Ovary (tissue), 9 donors: ENCODE measurements around the gene LSP1. TPM values are rescaled to one million over a fixed set of nuclear protein-coding genes. Genes with fewer than 3 reads are reported as not detected.

Experiments
- DNase-seq, 5 donors: peaks; one replicate each; pipeline ENCODE4 v3.0.0-alpha.2; 2019 to 2020
- H3K27ac ChIP-seq, 2 donors: fragments of 200-600 bp; one replicate each; pipeline versions ENCODE4 v1.5.1 to v1.8.0; 2019 to 2022
- H3K27me3 ChIP-seq: fragments of 200-600 bp; one replicate; pipeline ENCODE4 v1.8.0; 2022
- H3K36me3 ChIP-seq: fragments of 200-600 bp; sonication (generic); one replicate; pipeline ENCODE4 v1.5.1; 2019
- H3K4me1 ChIP-seq: one replicate; pipeline ENCODE4 v1.8.1; 2013; ENCODE audit warnings: mild to moderate bottlenecking, moderate library complexity; ENCODE audit not compliant: insufficient read depth
- H3K4me3 ChIP-seq: fragments of 200-600 bp; sonication (generic); one replicate; pipeline ENCODE4 v1.5.1; 2017
- H3K9me3 ChIP-seq, 2 donors: fragments of 200-600 bp in 1 of 2; sonication (generic) in 1 of 2; one replicate each; pipeline versions ENCODE4 v1.5.1 to v1.8.1; 2013 to 2019; ENCODE audit warnings: mild to moderate bottlenecking in 1 of 2, moderate library complexity in 1 of 2
- CTCF ChIP-seq, 3 donors: fragments of 450-650 bp in 2 of 3; fragments of 200-600 bp in 1 of 3; IDR thresholded peaks; one replicate each; pipeline versions ENCODE4 v1.5.1 to v1.8.0; 2016 to 2022; ENCODE audit warnings: antibody characterized with exemption in 3 of 3, mild to moderate bottlenecking in 1 of 3
- EP300 ChIP-seq: sonication (generic); formaldehyde crosslinking; IDR thresholded peaks from one replicate; pipeline ENCODE4 v1.6.1; 2017; ENCODE audit warnings: antibody characterized with exemption
- POLR2A ChIP-seq: fragments of 450-650 bp; IDR thresholded peaks from one replicate; pipeline ENCODE4 v1.6.1; 2017; ENCODE audit warnings: antibody characterized with exemption, mild to moderate bottlenecking, moderate library complexity
- WGBS, 3 donors: extraction: QIAGEN DNeasy Blood & Tissue Kit in 1 of 3; methylation state at CpG; one replicate each; pipeline versions ENCODE4 v1.1.5 to v1.1.7; 2013 to 2017; 5-methylcytosine and 5-hydroxymethylcytosine counted together
- intact Hi-C, 4 donors: fragments of 100-400 bp; cut with DNase I; formaldehyde crosslinking; loops; one replicate each; pipeline versions ENCODE4 v1.11.0 to v1.15.1; 2022 to 2023
- polyA plus RNA-seq, 2 donors: library from polyadenylated mRNA; stranded (reverse); fragments of 200-250 nt in 1 of 2; fragments of 350-450 nt in 1 of 2; fragmentation: Illumina TruSeq in 1 of 2; extraction: RNeasy Lipid Tissue Mini Kit (QIAGEN cat#74804) in 1 of 2; gene quantifications; one replicate each; pipeline ENCODE4 v1.2.3, GENCODE V29; 2013 to 2014
- total RNA-seq, 7 donors: library from RNA; depleted of rRNA in 2 of 7; stranded (reverse); fragments of >200 nt in 2 of 7; fragmentation: NEBNext Ultra II Directional in 3 of 7; extraction: Animal tissue kit (Norgen Biotek cat#: 25700) in 3 of 7; gene quantifications; one replicate each; pipeline versions ENCODE4 v1.1.0 to v1.2.4, GENCODE V29; 2016 to 2023
- donor health status: DM: no; HTN: no; CAD: no; lungs with moderate emphysema.
- donor health status: DM: no; HTN: no; CAD: no.
- donor health status: Bipolar disorder and iron deficiency.
- donor health status: DM: yes; HTN: yes; CAD: no.
- donor health status: DM: no; HTN: no; CAD: no.
- donor health status: DM: yes; HTN: yes; CAD: no.

LSP1 gene
- total and polyA plus RNA-seq, 9 donors: 3.5 to 22.0 (median 9.0) TPM

GRCh38 chr11:1921574-1922141 lies 68.8 kb downstream of the LSP1 start:
- Histone ChIP-seq H3K27me3 (no peaks in the 10 kb centered on the region), H3K4me1 (peaks cover 4% of the 10 kb centered on the region), H3K27ac (no peak overlapping the region), H3K36me3 (no peaks in the 10 kb centered on the region), H3K4me3 (no peak overlapping the region), H3K9me3 (no peaks in the 10 kb centered on the region)
- no peak for TF ChIP-seq EP300
- no peak for TF ChIP-seq POLR2A
- TF ChIP-seq CTCF (IDR thresholded peaks at IDR 0.05): no peak
- 30 to 39% (median 33%) methylated on average over 18 of the region's 18 CpGs for WGBS, 3 donors
- DNase-seq: peak in 3 of 5 donors; percentile 23 to 54 (median 25)
- intact Hi-C loops: loop anchor here in 3 of 4 donors (5.0 to 10.0 kb wide), 4 partner anchors 39 to 233 kb away; partner anchors contain the start of gene KRTAP5-6 (in 1 of the 3)

GRCh38 chr11:1922481-1923081 lies 69.7 kb downstream of the LSP1 start:
- H3K9me3 ChIP-seq: no peaks in the 10 kb centered on the region
- no peaks in the 10 kb centered on the region for H3K27me3 ChIP-seq
- DNase-seq: peak in 1 of 5 donors; percentile 35
- H3K27ac ChIP-seq: no peak overlapping the region
- no peak overlapping the region for H3K4me3 ChIP-seq
- H3K36me3 ChIP-seq: no peaks in the 10 kb centered on the region
- intact Hi-C loops: loop anchor here in 3 of 4 donors (5.0 to 10.0 kb wide), 4 partner anchors 40 to 232 kb away; partner anchors contain the start of gene KRTAP5-6 (in 1 of the 3)
- TF ChIP-seq POLR2A (no peak), CTCF (IDR thresholded peaks at IDR 0.05) (no peak), EP300 (no peak)
- WGBS, 3 donors: 67 to 69% (median 69%) methylated on average over 14 of the region's 14 CpGs
- peaks cover 4% of the 10 kb centered on the region for H3K4me1 ChIP-seq

GRCh38 chr11:1923201-1923956 lies 70.5 kb downstream of the LSP1 start:
- Histone ChIP-seq H3K4me1 (peaks cover 4% of the 10 kb centered on the region), H3K36me3 (no peaks in the 10 kb centered on the region), H3K9me3 (no peaks in the 10 kb centered on the region), H3K4me3 (no peak overlapping the region), H3K27ac (no peak overlapping the region), H3K27me3 (no peaks in the 10 kb centered on the region)
- intact Hi-C loops: loop anchor here in 3 of 4 donors (5.0 to 10.0 kb wide), 4 partner anchors 41 to 231 kb away; partner anchors contain the start of gene KRTAP5-6 (in 1 of the 3)
- TF ChIP-seq EP300 (no peak), POLR2A (no peak), CTCF (IDR thresholded peaks at IDR 0.05) (no peak)
- no peak for DNase-seq
- 93 to 94% (median 93%) methylated on average over 22 of the region's 22 CpGs for WGBS, 3 donors

GRCh38 chr11:1924181-1924580 lies 71.3 kb downstream of the LSP1 start:
- Histone ChIP-seq H3K4me1 (peaks cover 4% of the 10 kb centered on the region), H3K9me3 (no peaks in the 10 kb centered on the region), H3K36me3 (no peaks in the 10 kb centered on the region), H3K4me3 (no peak overlapping the region), H3K27ac (no peak overlapping the region), H3K27me3 (no peaks in the 10 kb centered on the region)
- DNase-seq: peak in 2 of 5 donors; percentile 15 to 64
- 34 to 51% (median 35%) methylated on average over 17 of the region's 17 CpGs for WGBS, 3 donors
- intact Hi-C loops: loop anchor here in 3 of 4 donors (5.0 to 10.0 kb wide), 4 partner anchors 42 to 231 kb away; partner anchors contain the start of gene KRTAP5-6 (in 1 of the 3)
- TF ChIP-seq EP300 (no peak), CTCF (IDR thresholded peaks at IDR 0.05) (no peak), POLR2A (no peak)
